Amygdala (tissue), 56 donors: ENCODE data around the gene NXPH1.
"Not testable (repeated sequence)": the region's sequence is repeated elsewhere in the genome, so short reads cannot be mapped to it uniquely, and the experiment has no call there.

Source experiments
- DNase-seq, 56 donors: peaks; one replicate each; lab custom pipeline; 2025; lab: John Stamatoyannopoulos, UW

The NXPH1 gene

GRCh38 chr7:8668627-8669500 lies 235.5 kb downstream of the NXPH1 start:
- no peak for DNase-seq

GRCh38 chr7:8669501-8669851 lies 236.1 kb downstream of the NXPH1 start:
- no peak for DNase-seq

GRCh38 chr7:8684426-8684825 lies 251.0 kb downstream of the NXPH1 start:
- DNase-seq: no peak

- no peak for DNase-seq
These were observed 266.6 kb downstream of the NXPH1 start for GRCh38 chr7:8699875-8700624.

- no peak for DNase-seq
These were observed 269.4 kb downstream of the NXPH1 start for GRCh38 chr7:8702807-8703206.

- DNase-seq: no peak
These were observed 276.7 kb downstream of the NXPH1 start for GRCh38 chr7:8710124-8710523.

GRCh38 chr7:8714791-8715190 lies 281.4 kb downstream of the NXPH1 start:
- DNase-seq: no peak

GRCh38 chr7:8719102-8719501 lies 285.7 kb downstream of the NXPH1 start:
- no peak for DNase-seq

GRCh38 chr7:8724080-8724718 lies 290.8 kb downstream of the NXPH1 start:
- DNase-seq: peak in 34 of 56 donors; percentile 1 to 75 (median 10)

GRCh38 chr7:8731756-8732155 lies 298.3 kb downstream of the NXPH1 start:
- DNase-seq: not testable (repeated sequence)

- no peak for DNase-seq
These were observed 306.4 kb downstream of the NXPH1 start for GRCh38 chr7:8739837-8740236.

GRCh38 chr7:8742837-8743236 lies 309.4 kb downstream of the NXPH1 start:
- no peak for DNase-seq

- DNase-seq: no peak
These were observed 313.9 kb downstream of the NXPH1 start for GRCh38 chr7:8747338-8747737.

- DNase-seq: no peak
These were observed 318.3 kb downstream of the NXPH1 start for GRCh38 chr7:8751557-8752231.

- DNase-seq: no peak
These were observed 319.9 kb downstream of the NXPH1 start for GRCh38 chr7:8753355-8753754.

GRCh38 chr7:8761731-8762130 lies 328.3 kb downstream of the NXPH1 start:
- no peak for DNase-seq

GRCh38 chr7:8762803-8763202 lies 329.4 kb downstream of the NXPH1 start:
- DNase-seq: no peak

- no peak for DNase-seq
These were observed 332.0 kb downstream of the NXPH1 start for GRCh38 chr7:8765374-8765773.

- no peak for DNase-seq
These were observed 340.1 kb downstream of the NXPH1 start for GRCh38 chr7:8773518-8773917.

- DNase-seq: no peak
These were observed 345.1 kb downstream of the NXPH1 start for GRCh38 chr7:8778459-8778858.

GRCh38 chr7:8781166-8781565 lies 347.8 kb downstream of the NXPH1 start:
- no peak for DNase-seq
